Progenitor cell of endocrine pancreas (in vitro differentiated cells): ENCODE measurements around the gene CDH1. TPM values are rescaled to one million over a fixed set of nuclear protein-coding genes. Genes with fewer than 3 reads are reported as not detected.

ENCODE experiments used
- DNase-seq: peaks from one replicate; pipeline ENCODE4 v3.0.0; 2021; ENCODE audit warnings: low spot score; ENCODE audit not compliant: unreplicated experiment
- H3K27ac Mint-ChIP-seq: 2 replicates; pipeline ENCODE4 v1.8.0; 2021; ENCODE audit warnings: mild to moderate bottlenecking, moderate library complexity, mixed read lengths
- H3K27me3 Mint-ChIP-seq: 2 replicates; pipeline ENCODE4 v1.8.0; 2021; ENCODE audit warnings: mixed read lengths
- H3K36me3 Mint-ChIP-seq: 2 replicates; pipeline ENCODE4 v1.8.0; 2022; ENCODE audit warnings: mixed read lengths; ENCODE audit not compliant: insufficient read depth
- H3K4me1 Mint-ChIP-seq: 2 replicates; pipeline ENCODE4 v1.8.0; 2021; ENCODE audit warnings: low read depth, mixed read lengths
- H3K4me3 Mint-ChIP-seq: 2 replicates; pipeline ENCODE4 v1.8.0; 2021; ENCODE audit warnings: low read depth, mild to moderate bottlenecking, moderate library complexity, mixed read lengths
- H3K9me3 Mint-ChIP-seq: 2 replicates; pipeline ENCODE4 v1.8.0; 2021; ENCODE audit warnings: low read depth, mixed read lengths
- CTCF ChIP-seq: fragments of 200-600 bp; sonication (generic); IDR thresholded peaks from one replicate; pipeline ENCODE4 v1.5.0; 2021; ENCODE audit warnings: antibody characterized with exemption, mild to moderate bottlenecking; ENCODE audit not compliant: unreplicated experiment
- total RNA-seq: library from RNA; stranded (reverse); gene quantifications from 2 replicates; pipeline ENCODE4 v1.2.1, GENCODE V29; 2021

CDH1 gene
- total RNA-seq, 1 donor from 2014 or later = 586 TPM

GRCh38 chr16:68719993-68720489, 17.1 kb upstream of the CDH1 start:
- TF ChIP-seq CTCF = no peak
- Mint-ChIP-seq H3K27ac (no peak overlapping the region), H3K27me3 (no peaks in the 10 kb centered on the region), H3K9me3 (no peaks in the 10 kb centered on the region), H3K36me3 (no peaks in the 10 kb centered on the region), H3K4me1 (no peaks in the 10 kb centered on the region), H3K4me3 (no peak overlapping the region)
- DNase-seq = no peak

GRCh38 chr16:68722119-68723024, 14.7 kb upstream of the CDH1 start:
- H3K4me1 Mint-ChIP-seq = no peaks in the 10 kb centered on the region
- no peaks in the 10 kb centered on the region for H3K27me3 Mint-ChIP-seq
- no peak overlapping the region for H3K4me3 Mint-ChIP-seq
- H3K9me3 Mint-ChIP-seq = no peaks in the 10 kb centered on the region
- DNase-seq = no peak
- H3K36me3 Mint-ChIP-seq = no peaks in the 10 kb centered on the region
- H3K27ac Mint-ChIP-seq = no peak overlapping the region
- TF ChIP-seq CTCF = no peak

- H3K27ac Mint-ChIP-seq = no peak overlapping the region
- H3K4me3 Mint-ChIP-seq = no peak overlapping the region
- no peaks in the 10 kb centered on the region for H3K9me3 Mint-ChIP-seq
- DNase-seq = no peak
- no peak for TF ChIP-seq CTCF
- no peaks in the 10 kb centered on the region for H3K36me3 Mint-ChIP-seq
- H3K4me1 Mint-ChIP-seq = no peaks in the 10 kb centered on the region
- H3K27me3 Mint-ChIP-seq = no peaks in the 10 kb centered on the region
Observed at GRCh38 chr16:68724797-68725196, 12.3 kb upstream of the CDH1 start.

- Mint-ChIP-seq H3K27me3 (no peaks in the 10 kb centered on the region), H3K4me3 (no peak overlapping the region), H3K4me1 (peaks cover 9% of the 10 kb centered on the region), H3K27ac (no peak overlapping the region), H3K9me3 (no peaks in the 10 kb centered on the region), H3K36me3 (no peaks in the 10 kb centered on the region)
- DNase-seq = no peak
- TF ChIP-seq CTCF = no peak
Observed at GRCh38 chr16:68728523-68728922, 8.6 kb upstream of the CDH1 start.

GRCh38 chr16:68731637-68732036, 5.5 kb upstream of the CDH1 start:
- H3K27me3 Mint-ChIP-seq = no peaks in the 10 kb centered on the region
- DNase-seq = no peak
- no peaks in the 10 kb centered on the region for H3K36me3 Mint-ChIP-seq
- TF ChIP-seq CTCF = no peak
- H3K4me1 Mint-ChIP-seq = peaks cover 16% of the 10 kb centered on the region
- H3K4me3 Mint-ChIP-seq = no peak overlapping the region
- H3K9me3 Mint-ChIP-seq = no peaks in the 10 kb centered on the region
- no peak overlapping the region for H3K27ac Mint-ChIP-seq
